ENCODE results near the gene ROCK2. TPM values are rescaled to one million over a fixed set of nuclear protein-coding genes. Genes with fewer than 3 reads are reported as not detected.

Gene ROCK2
- total and polyA plus RNA-seq, 2 of the 13 experiments (the other 11 are each of a cell fraction or from before 2014, with no cell fraction given) = 38.1 to 119 TPM

DNA sequence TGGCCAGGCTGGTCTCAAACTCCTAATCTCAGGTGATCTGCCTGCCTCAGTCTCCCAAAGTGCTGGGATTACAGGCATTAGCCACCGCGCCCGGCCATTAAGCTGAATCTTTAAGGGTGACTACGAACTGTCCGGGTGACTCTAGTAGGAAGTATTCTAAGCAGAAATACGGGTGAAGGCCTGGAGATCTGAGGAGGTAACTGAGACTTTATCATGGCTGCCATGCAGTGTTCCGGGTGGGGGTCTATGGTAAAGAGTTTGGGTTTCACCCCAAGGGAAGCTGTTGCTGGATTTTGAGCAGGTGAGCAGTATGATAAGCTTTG is 20.1 kb upstream of the ROCK2 start:
- Histone ChIP-seq H3K4me1 (ENCODE audit: insufficient read depth, low read length) (peaks cover 86% of the 10 kb centered on the region), H3K9ac (ENCODE audit: insufficient read depth, low read depth, low read length) (peak overlapping the region; percentile 79), H3K79me2 (ENCODE audit: insufficient read depth, low read length) (peaks cover 47% of the 10 kb centered on the region), H2AFZ (ENCODE audit: low read length) (no peak overlapping the region), H3K9me3 (ENCODE audit: low read length) (no peaks in the 10 kb centered on the region), H3K4me2 (ENCODE audit: low read depth, low read length) (peak overlapping the region; percentile 96), H3K27me3 (ENCODE audit: control insufficient read depth in 1 of 2, insufficient read depth in 2 of 2, low read length in 2 of 2) (no peaks in the 10 kb centered on the region; a peak in 1 of 5 replicates), H4K20me1 (ENCODE audit: insufficient read depth, low read length) (no peaks in the 10 kb centered on the region), H3K36me3 (replicated peaks in 1 of 2; ENCODE audit: control insufficient read depth in 1 of 2, insufficient read depth in 2 of 2, low read length in 2 of 2) (no peaks in the 10 kb centered on the region; a peak in 1 of 5 replicates), H3K27ac (ENCODE audit: extremely low read length, insufficient read depth, low read length) (peak overlapping the region; percentile 86), H3K4me3 (replicated peaks in 1 of 3; ENCODE audit: insufficient read depth in 1 of 3, low read depth in 2 of 3, low read length in 3 of 3) (peak overlapping the region; percentile 57 to 70 (median 63))
- 6% methylated on average over 7 of the region's 7 CpGs for WGBS (ENCODE audit: low lambda C conversion rate)
- ATAC-seq (peak; percentile 3), FAIRE-seq (no peak), DNase-seq (ENCODE audit: low spot score) (no peak)
- CTCF ChIA-PET (ENCODE audit: low intra/inter-chr PET ratio, low total read pairs) = no interaction called here
- intact Hi-C loops (cut with micrococcal nuclease; ENCODE audit: unreplicated experiment) = loop anchor here (1.0 to 10.0 kb wide), 2 partner anchors 19 to 170 kb away; partner anchors contain the start of gene GREB1
- BruUV-seq (replicated peaks) = no TSS peak
- POLR2A ChIA-PET = interaction anchor here (0.7 to 8.3 kb wide), 9 partner anchors 10 to 420 kb away, joined by 3 to 220 read pairs (median 15); partner anchors contain the start of gene ROCK2
- in situ Hi-C loops (cut with HindIII; ENCODE audit: extremely low pct_ligation_motif_present, low pct_unique_long_range_greater_than_20kb) = no loop called here
- TF ChIP-seq PBX3 (CRISPR knock-in tag; IDR thresholded peaks at IDR 0.05; ENCODE audit: borderline replicate concordance) = no peak
- TF ChIP-seq ZNF10 (CRISPR knock-in tag; IDR thresholded peaks at IDR 0.05; ENCODE audit: borderline replicate concordance, low read depth) = no peak
- TF ChIP-seq ZNF790 (CRISPR knock-in tag; IDR thresholded peaks at IDR 0.05; ENCODE audit: borderline replicate concordance) = 0 out of 2 replicates have a peak, but pooled peaks have one; percentile 4
- 0 out of 2 replicates have a peak, but pooled peaks have one; percentile 3 for TF ChIP-seq THAP11 (CRISPR knock-in tag; IDR thresholded peaks at IDR 0.05)
- 0 out of 2 replicates have a peak, but pooled peaks have one; percentile 1 for TF ChIP-seq ZNF607 (CRISPR knock-in tag; IDR thresholded peaks at IDR 0.05; ENCODE audit: borderline replicate concordance)
- no peak for TF ChIP-seq SMARCC2 (IDR thresholded peaks at IDR 0.05)
- TF ChIP-seq, protein P1, sequence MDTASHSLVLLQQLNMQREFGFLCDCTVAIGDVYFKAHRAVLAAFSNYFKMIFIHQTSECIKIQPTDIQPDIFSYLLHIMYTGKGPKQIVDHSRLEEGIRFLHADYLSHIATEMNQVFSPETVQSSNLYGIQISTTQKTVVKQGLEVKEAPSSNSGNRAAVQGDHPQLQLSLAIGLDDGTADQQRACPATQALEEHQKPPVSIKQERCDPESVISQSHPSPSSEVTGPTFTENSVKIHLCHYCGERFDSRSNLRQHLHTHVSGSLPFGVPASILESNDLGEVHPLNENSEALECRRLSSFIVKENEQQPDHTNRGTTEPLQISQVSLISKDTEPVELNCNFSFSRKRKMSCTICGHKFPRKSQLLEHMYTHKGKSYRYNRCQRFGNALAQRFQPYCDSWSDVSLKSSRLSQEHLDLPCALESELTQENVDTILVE (CRISPR knock-in tag; IDR thresholded peaks at IDR 0.05) = peak; percentile 27; the same call in 1 of the 2 replicates
- TF ChIP-seq CCAR2 (optimal IDR thresholded peaks at IDR 0.05; ENCODE audit: low read depth, low read length) = no peak
- TF ChIP-seq NFE2 (CRISPR knock-in tag; IDR thresholded peaks at IDR 0.05) = no peak
- no peak for TF ChIP-seq ZNF850 (CRISPR knock-in tag; conservative IDR thresholded peaks at IDR 0.05)
- TF ChIP-seq, protein P2, sequence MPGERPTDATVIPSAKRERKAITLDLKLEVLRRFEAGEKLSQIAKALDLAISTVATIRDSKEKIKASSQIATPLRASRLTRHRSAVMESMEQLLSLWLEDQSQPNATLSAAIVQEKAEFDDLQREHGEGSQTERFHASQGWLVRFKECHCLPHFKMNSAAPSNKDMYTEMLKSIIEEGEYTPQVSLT (CRISPR knock-in tag; IDR thresholded peaks at IDR 0.05; ENCODE audit: borderline replicate concordance, low read depth) = no peak
- TF ChIP-seq RFXAP (CRISPR knock-in tag; IDR thresholded peaks at IDR 0.05; ENCODE audit: borderline replicate concordance) = no peak
- TF ChIP-seq, protein P3, sequence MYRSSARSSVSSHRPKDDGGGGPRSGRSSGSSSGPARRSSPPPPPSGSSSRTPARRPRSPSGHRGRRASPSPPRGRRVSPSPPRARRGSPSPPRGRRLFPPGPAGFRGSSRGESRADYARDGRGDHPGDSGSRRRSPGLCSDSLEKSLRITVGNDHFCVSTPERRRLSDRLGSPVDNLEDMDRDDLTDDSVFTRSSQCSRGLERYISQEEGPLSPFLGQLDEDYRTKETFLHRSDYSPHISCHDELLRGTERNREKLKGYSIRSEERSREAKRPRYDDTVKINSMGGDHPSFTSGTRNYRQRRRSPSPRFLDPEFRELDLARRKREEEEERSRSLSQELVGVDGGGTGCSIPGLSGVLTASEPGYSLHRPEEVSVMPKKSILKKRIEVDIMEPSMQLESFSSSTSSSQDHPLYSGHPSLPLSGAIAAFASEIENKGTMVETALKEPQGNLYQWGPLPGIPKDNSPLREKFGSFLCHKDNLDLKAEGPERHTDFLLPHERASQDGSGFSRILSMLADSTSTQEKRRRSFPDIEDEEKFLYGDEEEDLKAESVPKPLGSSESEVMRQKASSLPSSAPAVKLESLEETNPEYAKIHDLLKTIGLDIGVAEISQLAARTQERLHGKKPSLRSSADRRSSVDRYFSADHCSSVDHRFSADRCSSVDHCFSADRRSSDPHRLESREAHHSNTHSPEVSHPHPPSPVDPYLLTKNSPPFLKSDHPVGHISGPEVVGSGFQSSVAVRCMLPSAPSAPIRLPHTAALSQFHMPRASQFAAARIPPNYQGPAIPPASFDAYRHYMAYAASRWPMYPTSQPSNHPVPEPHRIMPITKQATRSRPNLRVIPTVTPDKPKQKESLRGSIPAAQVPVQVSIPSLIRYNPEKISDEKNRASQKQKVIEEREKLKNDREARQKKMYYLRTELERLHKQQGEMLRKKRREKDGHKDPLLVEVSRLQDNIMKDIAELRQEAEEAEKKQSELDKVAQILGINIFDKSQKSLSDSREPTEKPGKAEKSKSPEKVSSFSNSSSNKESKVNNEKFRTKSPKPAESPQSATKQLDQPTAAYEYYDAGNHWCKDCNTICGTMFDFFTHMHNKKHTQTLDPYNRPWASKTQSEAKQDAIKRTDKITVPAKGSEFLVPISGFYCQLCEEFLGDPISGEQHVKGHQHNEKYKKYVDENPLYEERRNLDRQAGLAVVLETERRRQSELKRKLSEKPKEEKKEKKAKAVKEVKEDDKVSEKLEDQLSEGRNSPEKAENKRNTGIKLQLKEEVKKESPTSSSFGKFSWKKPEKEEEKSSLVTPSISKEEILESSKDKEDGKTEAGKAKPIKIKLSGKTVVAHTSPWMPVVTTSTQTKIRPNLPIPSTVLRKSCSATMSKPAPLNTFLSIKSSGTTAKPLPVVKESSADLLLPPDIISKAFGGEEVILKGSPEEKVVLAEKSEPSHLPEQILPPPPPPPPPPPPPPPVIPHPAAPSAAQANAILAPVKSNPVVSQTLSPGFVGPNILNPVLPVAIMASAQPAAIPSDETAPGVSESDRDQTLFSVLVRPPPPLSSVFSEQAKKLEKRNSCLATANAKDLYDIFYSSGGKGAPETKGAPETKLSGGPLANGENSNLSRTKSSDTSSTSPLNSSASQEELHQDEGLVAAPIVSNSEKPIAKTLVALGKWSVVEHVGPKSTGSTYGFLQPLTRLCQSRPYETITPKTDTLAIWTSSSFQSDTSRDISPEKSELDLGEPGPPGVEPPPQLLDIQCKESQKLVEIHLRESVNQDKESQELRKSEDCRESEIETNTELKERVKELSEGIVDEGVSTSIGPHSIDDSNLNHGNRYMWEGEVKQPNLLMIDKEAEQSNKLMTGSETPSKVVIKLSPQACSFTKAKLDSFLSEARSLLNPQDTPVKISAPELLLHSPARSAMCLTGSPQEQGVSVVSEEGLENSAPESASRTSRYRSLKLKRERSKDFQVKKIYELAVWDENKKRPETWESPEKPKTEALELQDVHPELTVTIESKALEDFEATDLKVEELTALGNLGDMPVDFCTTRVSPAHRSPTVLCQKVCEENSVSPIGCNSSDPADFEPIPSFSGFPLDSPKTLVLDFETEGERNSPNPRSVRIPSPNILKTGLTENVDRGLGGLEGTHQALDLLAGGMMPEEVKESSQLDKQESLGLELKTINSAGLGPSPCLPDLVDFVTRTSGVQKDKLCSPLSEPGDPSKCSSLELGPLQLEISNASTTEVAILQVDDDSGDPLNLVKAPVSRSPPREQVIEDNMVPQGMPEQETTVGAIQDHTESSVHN (CRISPR knock-in tag; IDR thresholded peaks at IDR 0.05) = no peak

Measured in HepG2 (cell line).